Endometrium (tissue), 2 donors: ENCODE measurements around the gene APBB1.

Source experiments
- FAIRE-seq: peaks from 2 replicates; lab custom pipeline; 2012; peaks lifted over from hg19 to GRCh38; lab: Jason Lieb, UNC
- donor health status: control.
- donor health status: control.

APBB1 gene

GRCh38 chr11:6351782-6352382 is 67.0 kb downstream of the APBB1 start:
- no peak for FAIRE-seq

GRCh38 chr11:6350486-6350885 is 68.4 kb downstream of the APBB1 start:
- no peak for FAIRE-seq

- no peak for FAIRE-seq
Measured at GRCh38 chr11:6350043-6350442, 68.9 kb downstream of the APBB1 start.

- FAIRE-seq: no peak
Measured at GRCh38 chr11:6345366-6345765, 73.5 kb downstream of the APBB1 start.
